ENCODE results near the gene MAP2K6.
"Not testable (repeated sequence)": the region's sequence is repeated elsewhere in the genome, so short reads cannot be mapped to it uniquely, and the experiment has no call there.

MAP2K6 gene

GRCh38 chr17:69460963-69461922 lies 46.7 kb downstream of the MAP2K6 start:
- no peak for DNase-seq

- no peak for DNase-seq
Observed at GRCh38 chr17:69461951-69462369, 47.5 kb downstream of the MAP2K6 start.

DNA sequence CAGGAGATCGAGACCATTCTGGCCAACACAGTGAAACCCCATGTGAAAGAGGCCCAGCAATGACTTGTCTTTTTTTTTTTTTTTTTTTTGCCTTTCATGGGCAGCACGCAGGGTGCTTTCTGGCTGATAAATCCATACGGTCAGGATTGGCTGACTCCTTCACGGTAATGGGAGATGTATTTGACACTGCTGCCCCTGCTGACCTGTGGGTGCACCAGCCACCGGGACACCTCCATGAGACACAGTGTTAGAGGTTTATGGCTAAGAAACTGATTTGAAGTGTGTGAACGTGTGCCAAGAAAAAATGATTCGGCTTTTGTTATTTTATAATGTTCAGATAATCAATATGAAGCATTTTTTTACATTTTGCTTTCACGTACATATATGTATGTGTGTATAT lies 48.4 kb downstream of the MAP2K6 start:
- no peak for DNase-seq

DNA sequence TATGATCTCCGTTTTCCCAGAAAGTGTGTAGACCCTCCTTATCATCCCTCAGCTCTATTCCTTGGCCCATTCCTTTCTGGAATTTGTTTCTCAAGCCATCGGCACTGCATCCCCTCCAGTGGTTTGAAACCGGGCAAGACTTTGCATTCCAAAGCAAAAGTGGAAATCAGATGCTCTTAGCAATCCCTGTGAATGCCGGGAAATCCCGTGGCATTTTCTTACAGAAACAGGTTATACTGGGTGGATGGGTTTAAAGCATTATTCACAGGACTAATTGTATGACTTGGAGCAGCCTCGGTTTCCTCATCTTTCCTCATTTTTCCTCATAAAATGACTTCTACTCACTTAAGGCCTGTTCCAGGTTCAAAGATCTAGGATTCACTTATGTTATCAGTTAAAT lies 52.0 kb downstream of the MAP2K6 start:
- DNase-seq: no peak

DNA sequence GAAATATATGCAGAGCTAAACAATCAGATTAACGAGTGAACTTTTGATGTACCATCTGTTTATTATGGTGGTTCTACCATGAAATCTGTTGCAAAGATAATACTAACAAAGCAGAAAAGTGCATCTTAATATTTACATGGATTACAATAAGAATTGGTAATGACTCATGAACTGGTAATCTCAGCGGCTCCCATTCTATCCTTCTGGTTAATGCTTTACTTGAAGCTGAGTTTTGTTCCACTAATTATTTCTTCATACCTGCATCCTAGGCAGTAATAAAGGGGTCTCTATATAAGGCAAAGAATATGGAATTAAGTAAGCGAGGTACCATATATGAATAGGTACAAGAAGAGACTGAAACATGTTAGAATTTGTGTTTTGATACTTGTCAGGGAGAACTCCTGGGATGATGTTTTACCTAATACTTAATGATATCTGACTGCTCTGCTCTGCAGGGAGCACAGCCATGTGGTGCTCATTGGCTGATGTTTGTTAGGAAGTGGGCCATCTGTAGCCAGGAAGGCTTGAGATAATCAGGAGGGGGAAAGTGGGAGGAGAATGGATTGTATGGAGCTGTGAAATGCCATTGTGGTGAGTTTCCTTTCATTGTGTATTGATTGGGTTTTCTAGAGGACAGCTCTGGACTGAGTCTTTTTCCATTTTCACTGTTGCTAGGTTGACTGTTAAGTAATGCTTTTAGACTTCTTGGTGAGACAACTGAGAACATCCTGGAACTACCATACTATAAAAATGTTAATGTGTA lies 52.6 kb downstream of the MAP2K6 start:
- no peak for DNase-seq

DNA sequence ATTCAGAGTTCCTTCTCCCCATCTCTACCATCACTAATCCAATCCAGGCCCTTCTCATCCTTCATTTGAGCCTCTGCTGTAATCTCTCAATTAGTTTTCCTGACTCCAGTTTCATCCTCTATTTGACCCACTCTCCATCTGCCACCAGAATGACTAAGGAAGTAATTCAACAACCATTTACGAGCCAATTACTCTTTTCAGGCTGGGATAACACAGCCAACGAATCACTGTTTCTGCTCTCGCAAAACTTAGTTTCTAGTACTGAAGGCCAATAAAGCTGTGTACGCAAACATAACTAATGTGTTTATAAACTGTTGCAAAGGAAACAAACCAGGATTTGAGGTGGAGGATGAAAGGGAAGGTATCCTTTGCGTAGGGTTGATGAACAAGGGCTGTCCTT lies 53.7 kb downstream of the MAP2K6 start:
- DNase-seq: no peak

DNA sequence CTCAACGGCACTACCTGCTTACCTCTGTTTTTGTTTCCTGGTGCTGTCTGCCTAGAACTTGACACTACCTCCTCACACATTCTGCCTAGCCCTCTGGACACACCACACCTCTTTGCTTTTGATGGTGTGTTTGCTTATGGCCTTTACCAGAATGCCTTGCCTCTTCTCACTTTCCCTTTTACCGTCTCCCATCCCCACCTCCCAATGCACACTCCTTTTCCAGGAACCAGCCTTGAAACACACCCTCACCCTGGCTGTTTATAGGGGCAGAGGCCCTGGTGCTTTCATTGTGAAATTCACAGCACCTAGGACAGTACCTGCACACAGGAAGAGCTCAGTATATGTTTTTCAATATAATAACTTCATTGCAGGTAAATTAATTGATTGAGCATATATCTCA lies 56.2 kb downstream of the MAP2K6 start:
- DNase-seq: no peak

DNA sequence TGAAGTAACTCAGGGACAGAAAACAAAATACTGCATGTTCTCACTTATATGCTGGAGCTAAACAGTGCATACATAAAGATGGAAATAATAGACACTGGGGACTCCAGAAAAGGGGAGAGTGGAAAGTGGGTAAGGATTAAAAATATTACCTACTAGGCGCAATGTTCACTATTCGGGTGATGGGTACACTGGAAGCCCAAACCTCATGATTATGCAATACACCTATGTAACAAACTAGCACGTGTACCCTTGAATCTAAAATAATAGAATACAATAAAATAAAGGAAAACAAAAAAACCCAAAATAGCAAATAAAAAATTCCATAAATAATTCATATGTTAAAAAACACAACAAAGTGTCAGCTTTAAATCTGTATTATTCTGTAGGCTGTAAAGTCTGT lies 56.9 kb downstream of the MAP2K6 start:
- no peak for DNase-seq

- DNase-seq: no peak
Observed at GRCh38 chr17:69473841-69474831, 59.6 kb downstream of the MAP2K6 start.

DNA sequence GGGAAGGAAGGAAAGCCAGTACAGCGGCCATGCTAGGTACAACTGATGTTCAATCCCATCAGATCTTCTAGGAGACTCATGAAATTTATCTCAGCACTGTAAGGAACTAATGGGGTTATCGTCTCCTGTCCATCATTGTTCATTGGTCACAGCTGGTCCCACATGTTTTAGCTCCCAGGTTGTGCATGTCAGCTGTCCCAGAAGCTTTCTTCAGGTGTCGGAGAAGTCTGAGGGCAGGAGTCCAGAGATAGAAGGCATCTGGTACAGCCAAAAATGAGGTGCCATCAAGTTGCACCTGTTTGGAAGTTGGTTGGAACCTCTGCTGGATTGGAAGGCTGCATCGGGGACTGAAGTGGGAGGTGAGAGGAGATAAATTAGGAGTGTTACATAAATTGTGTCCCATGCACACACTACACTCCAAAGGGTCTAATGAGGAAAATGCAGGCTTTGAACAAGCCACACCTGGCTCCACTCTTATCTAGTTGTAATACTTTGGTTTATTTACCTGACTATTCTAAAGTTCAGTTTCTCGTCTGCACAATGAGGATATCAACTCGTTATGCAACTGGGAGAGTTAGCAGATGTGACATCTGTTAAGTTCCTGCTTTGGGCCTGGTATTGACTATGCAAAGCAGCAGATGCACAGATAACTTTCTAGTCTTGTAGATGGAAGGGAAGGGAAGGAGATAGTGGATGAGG lies 62.9 kb downstream of the MAP2K6 start:
- no peak for DNase-seq

DNA sequence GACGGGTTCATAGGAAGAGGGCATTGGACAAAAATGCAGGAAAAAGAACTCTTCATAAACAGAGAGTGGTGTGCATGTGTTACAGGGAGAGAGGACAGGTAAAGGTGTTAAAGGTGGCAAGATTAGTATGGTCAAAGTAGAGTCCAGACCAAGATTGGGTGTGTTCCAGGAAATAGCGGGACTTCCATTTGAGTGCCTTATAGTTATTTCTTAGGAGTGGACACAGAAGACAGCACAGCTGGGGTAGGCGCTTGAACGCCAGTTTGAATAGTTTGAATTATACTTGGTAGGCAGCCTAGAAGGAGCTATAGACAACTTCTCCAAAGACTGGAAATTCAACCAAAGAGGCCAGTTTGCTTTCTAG lies 63.4 kb downstream of the MAP2K6 start:
- no peak for DNase-seq

DNA sequence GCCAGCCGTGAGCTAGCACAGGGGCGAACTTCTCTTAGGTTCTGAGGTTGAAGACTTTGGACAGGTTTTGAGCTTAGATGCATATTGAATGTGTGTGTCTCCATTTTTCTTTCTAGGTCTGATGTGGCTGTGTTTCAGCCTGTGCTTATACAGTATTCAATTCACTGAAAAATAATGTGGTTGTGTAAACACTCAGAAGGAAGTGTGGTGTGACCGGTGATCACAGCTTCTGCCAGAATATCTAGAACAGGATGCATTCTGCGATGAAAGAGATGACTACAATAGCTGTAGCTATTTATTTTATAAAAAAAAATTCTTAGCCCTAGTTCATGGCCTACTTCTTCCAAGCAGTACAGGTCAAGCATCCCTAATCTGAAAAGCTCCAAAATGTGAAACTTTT lies 64.4 kb downstream of the MAP2K6 start:
- DNase-seq: no peak

GRCh38 chr17:69479756-69480155 lies 65.3 kb downstream of the MAP2K6 start:
- DNase-seq: not testable (repeated sequence)

GRCh38 chr17:69480245-69480644 lies 65.7 kb downstream of the MAP2K6 start:
- DNase-seq: no peak

DNA sequence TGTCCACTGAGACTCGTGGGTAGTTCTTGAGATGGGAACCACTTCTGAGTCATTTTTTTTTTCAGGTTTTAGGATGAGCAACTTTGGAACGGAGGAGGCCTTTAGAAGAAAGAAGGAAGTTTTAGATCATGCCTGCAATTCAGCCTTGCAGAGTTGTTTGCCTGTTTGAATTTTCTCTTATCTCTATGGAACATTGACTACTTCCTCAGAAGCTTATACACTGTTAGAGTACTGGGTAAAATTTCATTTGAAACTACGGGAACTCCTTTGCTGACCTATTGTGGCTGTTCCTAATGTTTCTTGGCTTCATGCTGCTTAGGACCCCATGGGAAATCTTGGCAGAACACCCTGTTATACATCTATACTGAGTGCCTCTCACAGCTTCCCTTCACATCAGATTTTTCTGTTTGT lies 70.8 kb downstream of the MAP2K6 start:
- no peak for DNase-seq

DNA sequence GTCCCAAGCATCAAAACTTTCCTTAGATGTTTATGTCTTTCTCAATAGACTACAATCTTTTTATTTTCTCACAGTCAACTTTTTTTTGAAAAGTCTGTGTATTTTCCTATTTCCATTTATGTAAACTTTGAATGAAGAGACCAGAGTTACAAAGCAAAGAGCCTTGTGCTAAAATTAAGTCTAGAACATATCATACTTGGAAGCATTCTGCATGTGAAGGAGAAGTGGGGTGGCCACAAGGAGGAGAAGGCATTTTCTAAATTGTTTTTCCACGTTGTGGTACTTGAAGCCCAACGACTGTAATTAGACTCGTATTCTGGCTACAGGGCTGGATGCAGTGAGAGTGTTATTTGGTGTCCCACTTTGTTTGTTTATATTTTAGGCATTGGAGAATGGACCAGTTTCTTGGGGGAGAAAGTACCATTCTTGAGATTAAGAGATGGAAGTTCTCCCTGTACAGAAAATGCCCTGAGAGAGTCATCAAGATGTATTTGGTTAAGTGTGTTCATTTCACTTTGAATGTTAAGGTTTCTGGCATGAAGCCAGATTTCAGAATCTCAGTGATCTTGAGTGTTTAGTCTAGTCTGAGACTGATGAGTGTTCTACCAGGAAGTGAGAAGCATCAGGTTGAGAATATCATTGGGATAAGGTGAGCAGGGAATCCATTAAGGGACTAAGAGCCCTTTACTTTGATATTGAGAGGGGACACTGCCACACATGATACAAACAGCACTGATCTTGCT lies 71.6 kb downstream of the MAP2K6 start:
- no peak for DNase-seq

GRCh38 chr17:69486779-69487637 lies 72.5 kb downstream of the MAP2K6 start:
- DNase-seq: no peak

GRCh38 chr17:69489313-69489712 lies 74.8 kb downstream of the MAP2K6 start:
- DNase-seq: no peak

DNA sequence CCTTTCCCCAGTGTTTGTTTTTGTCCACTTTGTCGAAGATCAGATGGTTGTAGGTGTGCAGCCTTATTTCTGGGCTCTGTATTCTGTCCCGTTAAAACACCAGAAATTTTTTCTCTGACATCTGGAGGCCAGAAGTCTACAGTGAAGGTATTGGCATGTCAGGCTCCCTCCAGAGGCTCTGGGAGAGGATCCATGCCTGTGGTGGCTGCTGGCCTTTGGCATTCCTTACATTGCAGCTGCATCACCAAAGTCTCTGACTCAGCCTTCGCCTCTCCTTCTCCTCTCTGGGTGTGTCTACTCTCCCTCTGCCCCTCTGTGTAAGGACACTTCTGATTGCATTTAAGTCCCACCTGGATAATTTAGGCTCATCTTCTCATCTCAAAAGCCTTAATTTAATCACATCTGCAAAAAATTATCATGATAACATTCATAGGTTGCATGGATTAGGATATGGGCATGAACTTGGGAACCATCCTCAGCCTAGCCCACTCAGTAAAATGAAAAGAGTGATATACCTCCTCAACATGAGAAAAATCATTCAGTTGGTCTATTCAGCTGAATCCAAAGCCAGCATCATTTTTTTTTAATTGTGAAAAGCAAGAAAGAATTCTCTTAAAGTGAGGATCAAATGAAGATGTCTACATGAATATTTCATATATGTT lies 78.0 kb downstream of the MAP2K6 start:
- DNase-seq: no peak

GRCh38 chr17:69495787-69496186 lies 81.3 kb downstream of the MAP2K6 start:
- DNase-seq: no peak
